Stromal cell of bone marrow (primary cell): ENCODE measurements around the gene KIN.
A peak's percentile ranks its signal among the peaks of the same experiment; 100 is the strongest.
"Not testable (repeated sequence)": the region's sequence is repeated elsewhere in the genome, so short reads cannot be mapped to it uniquely, and the experiment has no call there.

Experiments used
- DNase-seq: peaks from one replicate; pipeline ENCODE4 v3.0.0-alpha.2; 2012; ENCODE audit warnings: low read depth

KIN gene

GRCh38 chr10:7794251-7795026, 6.6 kb upstream of the KIN start:
- no peak for DNase-seq

DNA sequence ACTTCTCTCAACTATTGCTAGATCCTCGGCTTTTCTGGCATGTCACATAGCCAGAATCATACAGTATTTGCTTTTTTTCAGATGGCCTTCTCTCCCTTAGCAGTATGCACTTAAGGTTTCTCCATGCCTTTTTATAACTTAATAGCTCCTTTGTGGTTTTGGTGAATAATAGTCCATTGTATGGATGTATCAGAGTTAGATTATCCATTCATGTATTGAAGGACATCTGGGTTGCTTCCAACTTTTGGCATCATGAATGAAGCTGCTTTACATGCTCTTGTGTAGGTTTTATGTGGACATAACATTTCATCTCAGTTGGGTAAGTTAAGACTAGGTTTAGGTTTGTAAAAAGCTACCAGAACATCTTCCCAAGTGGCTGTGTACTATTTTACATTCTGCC, 4.7 kb upstream of the KIN start:
- no peak for DNase-seq

GRCh38 chr10:7789390-7789789, 1.6 kb upstream of the KIN start:
- no peak for DNase-seq

DNA sequence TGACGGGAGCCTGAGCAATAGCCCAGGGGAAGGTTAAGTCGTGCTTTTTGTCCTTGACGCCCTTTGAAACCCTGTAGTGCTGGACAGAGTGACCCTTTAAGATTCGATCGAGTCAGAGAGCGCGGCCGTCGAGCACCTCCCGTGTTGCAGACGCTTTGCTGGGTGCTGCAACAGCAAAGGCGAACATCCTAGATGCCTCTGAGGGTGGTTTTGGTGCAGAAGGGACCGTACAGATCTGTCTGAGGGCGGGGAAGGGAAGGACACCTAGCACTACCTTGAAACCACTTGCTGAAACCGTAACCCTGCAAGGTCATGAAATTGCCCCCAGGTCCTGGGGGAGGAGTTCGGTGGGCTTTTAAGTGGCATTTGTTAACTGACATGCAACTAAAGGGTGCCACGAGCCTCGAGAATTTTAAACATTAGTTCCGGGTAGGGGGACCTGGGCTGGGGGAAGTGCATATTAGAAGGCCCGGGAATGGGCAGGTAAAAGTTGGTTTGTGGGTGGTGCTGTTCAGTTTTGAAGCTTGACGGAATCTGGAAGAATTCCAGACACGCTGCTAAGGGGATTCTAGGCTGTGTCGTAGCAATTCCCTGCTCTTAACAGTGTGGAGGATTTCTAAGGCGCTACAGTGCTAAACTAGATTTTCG, 970 bp upstream of the KIN start:
- no peak for DNase-seq

DNA sequence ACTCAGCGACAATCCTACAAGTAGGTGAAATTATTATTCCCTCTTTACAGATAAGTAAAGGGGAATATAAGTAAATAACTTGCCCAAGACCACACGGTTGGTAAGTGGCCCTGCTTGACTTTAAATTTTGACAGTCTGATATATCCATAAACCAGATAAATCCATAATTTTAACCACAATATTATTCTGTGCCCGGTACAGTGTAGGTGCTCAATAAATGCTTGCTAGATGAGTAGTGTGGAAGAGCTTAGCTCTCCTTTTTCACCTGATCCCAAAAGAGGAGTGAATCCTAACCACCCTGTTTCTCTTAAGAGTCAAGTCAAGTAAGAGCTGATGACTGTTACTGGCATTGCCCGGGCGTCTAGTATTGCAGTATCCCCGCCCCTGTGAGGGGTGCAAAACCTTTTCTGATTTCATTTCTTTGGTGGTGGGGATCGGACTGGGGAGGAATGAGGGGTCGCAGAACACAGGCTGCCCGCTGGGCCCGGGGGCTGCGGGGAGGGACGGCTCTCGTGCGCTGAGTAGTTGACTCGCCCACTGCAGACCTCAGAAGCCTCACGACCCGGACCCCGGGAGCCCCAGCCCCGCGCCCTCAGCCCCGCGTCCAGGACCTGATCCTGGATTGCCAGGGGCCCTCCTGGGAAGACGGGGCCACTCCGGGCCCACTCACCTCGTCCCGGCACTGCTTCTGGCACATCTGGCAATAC, 490 bp downstream of the KIN start:
- DNase-seq = no peak

GRCh38 chr10:7786430-7786829, 1.4 kb downstream of the KIN start:
- no peak for DNase-seq

DNA sequence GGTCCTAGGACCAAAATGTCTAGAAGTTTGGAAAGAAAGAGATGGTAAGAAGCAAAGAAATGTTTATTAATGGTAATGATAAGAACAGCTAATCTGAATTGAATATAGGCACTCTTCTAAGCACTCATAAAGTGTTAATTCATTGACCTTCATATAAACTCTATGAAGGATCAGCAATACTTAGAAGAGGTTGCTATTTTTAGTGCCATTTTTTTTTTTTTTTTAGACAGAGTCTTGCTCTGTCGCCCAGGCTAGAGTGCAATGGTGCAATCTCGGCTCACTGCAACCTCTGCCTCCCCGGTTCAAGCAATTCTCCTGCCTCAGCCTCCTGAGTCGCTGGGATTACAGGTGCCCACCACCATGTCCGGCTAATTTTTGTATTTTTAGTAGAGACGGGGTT, 5.6 kb downstream of the KIN start:
- DNase-seq = not testable (repeated sequence)

DNA sequence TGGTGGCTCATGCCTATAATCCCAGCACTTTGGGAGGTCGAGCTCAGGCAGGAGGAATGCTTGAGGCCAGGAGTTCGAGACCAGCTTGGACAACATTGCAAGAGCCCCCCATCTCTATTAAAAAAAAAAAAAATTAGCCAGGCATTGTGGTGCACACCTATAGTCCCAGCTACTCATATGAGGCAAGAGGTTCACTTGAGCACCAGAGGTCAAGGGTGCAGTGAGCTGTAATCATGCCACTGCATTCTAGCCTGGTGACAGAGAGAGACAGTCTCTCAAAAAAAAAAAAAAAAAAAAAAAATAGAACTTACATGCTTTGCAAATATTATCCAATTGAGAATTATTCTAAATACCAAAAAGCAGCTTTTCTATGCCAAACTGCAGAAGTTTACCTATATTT, 11.0 kb downstream of the KIN start:
- DNase-seq = no peak

GRCh38 chr10:7773845-7774801, 13.7 kb downstream of the KIN start:
- DNase-seq = no peak

DNA sequence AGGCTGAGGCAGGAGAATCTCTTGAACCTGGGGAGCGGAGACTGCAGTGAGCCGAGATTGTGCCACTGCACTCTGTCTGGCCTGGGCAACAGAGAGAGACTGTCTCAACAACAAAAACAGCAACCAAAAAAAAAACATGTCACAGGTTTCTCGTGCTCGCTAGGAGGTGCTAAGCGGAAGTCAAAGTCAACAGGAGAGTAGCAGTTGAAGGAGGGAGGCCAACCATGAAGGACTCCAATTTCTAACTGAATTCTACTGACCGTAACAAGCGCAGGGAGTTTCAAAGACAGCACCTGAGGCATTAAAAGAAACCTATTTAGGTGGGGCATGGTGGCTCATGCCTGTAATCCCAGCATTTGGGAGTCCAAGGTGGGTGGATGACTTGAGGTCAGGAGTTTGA, 19.4 kb downstream of the KIN start:
- no peak for DNase-seq

DNA sequence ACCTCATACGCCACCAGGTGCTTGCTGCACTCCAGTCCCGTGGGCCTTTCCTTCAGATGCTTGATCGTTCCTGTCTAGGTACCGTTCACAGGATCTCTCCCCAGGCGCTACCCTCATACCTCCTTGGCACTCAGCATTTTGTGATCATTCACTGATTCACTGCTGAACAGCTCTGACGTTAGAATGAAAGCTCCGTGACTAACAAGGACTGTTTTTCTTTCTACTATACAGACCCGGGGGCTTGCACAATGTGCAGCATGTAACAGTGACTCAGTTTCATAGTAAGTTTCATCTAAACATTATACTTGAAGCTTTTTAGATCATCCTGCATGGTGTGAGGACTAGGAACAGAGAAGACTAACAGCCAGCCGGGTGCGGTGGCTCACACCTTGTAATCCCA, 20.6 kb downstream of the KIN start:
- DNase-seq = peak; percentile 54

DNA sequence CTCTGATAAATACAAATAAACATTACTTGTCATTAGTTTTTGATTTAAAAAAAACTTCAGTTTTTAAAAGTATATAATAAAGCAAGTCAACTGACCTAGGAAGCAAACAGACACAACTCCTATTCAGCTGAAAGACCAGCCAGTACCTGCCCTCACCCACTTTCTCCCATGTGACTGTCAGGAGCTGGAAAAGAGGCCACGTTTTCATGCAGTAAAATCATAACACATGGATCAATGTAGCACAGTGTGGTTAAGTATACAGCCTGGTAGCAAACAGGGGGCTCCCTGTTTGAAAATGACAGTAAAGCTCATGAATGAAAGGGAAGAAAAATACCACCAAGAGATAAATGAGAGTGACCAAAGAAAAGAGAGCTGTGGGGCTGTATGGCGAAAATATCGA, 21.6 kb downstream of the KIN start:
- no peak for DNase-seq

- DNase-seq = no peak
These were observed 23.9 kb downstream of the KIN start for GRCh38 chr10:7763929-7764328.

DNA sequence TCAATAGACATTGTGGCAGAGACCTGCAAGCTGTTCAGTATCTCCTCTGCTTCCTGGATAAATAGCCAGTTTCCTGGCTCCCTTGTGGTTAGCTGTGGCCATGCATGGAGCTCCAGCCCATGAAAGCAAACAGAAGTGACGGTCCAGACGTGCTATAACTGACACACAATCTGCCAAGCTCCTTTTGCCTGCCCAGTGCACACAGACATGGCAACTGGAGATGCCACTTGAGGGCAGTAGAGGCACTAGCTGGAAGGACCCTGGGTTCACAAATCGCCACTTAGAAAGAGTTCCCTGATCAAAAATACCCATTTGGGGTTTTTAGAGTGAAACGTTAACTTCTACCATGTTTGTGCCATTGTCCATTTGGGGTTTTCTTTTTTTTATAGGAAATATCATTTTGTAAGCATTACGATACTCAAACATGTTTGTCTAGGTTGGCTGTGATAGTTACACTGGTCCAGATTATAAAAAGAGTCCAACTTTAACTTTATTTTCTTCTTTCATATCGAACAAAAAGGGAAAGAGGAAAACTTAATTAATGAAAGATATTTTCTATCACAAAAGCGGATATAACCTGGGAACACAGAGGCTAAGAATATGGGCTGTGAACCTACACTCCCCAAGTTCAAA, 31.3 kb downstream of the KIN start:
- peak; percentile 8 for DNase-seq

DNA sequence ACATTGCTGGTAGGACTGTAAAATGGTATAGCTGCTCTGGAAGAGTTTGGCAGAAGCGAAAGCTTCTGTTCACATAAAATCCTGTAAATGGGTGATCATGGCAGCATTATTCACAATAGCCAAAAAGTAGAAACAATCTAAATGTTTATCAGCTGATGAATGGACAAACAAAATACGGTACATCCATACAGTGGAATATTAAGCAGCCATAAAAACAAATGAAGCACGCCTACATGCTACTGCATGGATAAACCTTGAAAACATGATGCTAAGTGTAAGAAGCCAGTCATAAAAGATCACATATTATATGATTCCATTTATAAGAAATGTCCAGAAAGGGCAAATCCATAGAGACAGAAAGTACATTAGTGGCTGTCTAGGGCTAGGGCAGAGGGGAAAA, 32.7 kb downstream of the KIN start:
- no peak for DNase-seq

GRCh38 chr10:7752251-7752650, 35.5 kb downstream of the KIN start:
- DNase-seq = no peak

DNA sequence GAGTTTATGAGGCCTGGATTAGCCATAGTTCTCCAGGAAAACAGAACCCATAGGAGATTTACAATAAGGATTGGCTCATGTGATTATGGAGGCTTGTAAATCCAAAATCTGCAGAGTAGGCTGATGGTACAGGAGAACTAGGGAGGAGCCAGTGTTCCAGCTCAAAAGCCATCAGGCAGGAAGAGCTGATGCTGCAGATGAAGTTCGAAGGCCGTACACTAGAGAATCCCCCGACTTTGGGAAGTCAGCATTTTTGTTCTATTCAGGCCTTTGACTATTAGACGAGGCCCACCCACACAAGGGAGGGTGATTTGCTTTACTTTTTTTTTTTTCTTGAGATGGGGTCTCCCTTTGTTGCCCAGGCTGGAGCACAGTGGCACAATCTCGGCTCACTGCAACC, 37.6 kb downstream of the KIN start:
- no peak for DNase-seq

- not testable (repeated sequence) for DNase-seq
These were observed 39.2 kb downstream of the KIN start for GRCh38 chr10:7748637-7749036.

GRCh38 chr10:7744307-7744706, 43.5 kb downstream of the KIN start:
- DNase-seq = no peak

DNA sequence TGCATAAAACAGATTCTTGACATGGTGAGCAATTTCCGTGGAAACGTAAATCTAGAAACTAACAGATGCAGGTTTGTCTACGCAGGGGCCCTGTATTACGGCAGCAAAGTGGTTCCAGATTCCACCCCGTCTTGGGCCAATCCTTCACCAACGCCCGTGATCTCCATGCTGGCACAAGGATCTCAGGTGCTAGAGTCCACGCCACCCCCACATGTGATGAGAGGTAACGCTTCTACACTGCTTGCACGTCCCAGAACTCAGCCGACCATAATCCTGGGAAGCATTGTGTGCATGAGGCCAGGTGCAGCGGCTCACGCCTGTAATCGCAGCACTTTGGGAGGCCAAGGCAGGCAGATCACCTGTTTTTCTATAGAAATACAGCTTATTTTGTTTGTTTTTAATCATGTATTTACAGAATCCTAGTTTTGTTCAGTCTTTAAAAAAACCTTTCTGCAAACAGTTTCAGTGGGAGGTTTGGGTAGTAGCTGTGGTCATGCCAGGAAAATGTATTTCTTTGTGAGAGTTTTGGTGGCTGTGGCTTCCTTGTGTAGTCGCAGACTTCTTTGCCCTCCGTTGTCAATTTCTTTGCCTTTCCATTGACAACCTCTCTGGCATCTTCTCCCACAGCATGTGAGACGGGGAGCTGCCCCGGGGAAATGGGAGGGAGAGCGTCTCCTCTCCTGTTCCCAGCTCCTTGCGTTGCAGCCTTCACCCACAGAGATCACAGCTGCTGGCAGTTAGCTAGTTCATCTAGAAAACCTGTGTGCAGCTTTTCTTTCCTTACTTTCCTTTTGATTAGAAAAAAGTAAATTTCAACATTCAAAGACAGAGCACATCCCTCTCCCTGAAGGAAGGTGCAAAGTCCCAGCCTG, 49.0 kb downstream of the KIN start:
- no peak for DNase-seq

DNA sequence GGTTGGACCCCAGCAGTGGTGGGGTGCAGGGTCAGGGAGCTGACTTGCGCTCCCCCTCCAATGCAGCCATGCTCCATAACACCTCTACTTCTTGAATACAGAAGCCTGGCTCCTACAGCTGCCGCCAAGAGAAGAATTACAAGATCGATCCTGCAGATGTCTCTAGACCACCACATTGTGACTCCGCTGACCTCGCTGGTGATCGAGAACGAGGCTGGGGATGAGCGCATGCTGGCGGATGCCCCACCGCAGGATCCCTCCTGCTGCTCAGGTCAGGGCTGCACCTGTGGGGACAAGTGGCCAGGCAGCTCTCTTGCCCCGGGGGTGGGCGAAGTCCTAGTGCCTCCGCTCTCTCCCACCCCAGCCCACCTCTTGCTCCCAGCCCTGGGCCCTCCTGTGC, 53.0 kb downstream of the KIN start:
- DNase-seq = no peak
